ENCODE results near the gene TAC4.

- TF ChIP-seq, protein P1, sequence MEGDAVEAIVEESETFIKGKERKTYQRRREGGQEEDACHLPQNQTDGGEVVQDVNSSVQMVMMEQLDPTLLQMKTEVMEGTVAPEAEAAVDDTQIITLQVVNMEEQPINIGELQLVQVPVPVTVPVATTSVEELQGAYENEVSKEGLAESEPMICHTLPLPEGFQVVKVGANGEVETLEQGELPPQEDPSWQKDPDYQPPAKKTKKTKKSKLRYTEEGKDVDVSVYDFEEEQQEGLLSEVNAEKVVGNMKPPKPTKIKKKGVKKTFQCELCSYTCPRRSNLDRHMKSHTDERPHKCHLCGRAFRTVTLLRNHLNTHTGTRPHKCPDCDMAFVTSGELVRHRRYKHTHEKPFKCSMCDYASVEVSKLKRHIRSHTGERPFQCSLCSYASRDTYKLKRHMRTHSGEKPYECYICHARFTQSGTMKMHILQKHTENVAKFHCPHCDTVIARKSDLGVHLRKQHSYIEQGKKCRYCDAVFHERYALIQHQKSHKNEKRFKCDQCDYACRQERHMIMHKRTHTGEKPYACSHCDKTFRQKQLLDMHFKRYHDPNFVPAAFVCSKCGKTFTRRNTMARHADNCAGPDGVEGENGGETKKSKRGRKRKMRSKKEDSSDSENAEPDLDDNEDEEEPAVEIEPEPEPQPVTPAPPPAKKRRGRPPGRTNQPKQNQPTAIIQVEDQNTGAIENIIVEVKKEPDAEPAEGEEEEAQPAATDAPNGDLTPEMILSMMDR (IDR thresholded peaks at IDR 0.05; ENCODE audit: extremely low read depth in 1 of 2, insufficient read depth in 1 of 2, low read depth in 1 of 2, low read length in 2 of 2): no peak
- TF ChIP-seq POLR2A (IDR thresholded peaks at IDR 0.05; ENCODE audit: low read depth, low read length): no peak
- TF ChIP-seq, protein P2, sequence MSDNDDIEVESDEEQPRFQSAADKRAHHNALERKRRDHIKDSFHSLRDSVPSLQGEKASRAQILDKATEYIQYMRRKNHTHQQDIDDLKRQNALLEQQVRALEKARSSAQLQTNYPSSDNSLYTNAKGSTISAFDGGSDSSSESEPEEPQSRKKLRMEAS (IDR thresholded peaks at IDR 0.05; ENCODE audit: insufficient read depth, insufficient read length): no peak
- TF ChIP-seq EZH2 (IDR thresholded peaks at IDR 0.05; ENCODE audit: borderline replicate concordance, low read depth, low read length, severe bottlenecking): no peak
- TF ChIP-seq FOS (IDR thresholded peaks at IDR 0.05; ENCODE audit: borderline replicate concordance, insufficient read depth, low read length): no peak
- no peak for TF ChIP-seq MYC (IDR thresholded peaks at IDR 0.05; ENCODE audit: low read depth, low read length)
Measured at GRCh38 chr17:49795372-49795771, 52.5 kb downstream of the TAC4 start.
